B cell (primary cell): ENCODE results near the gene CDKAL1. TPM values are rescaled to one million over a fixed set of nuclear protein-coding genes. Genes with fewer than 3 reads are reported as not detected.
"Not testable (repeated sequence)": the region's sequence is repeated elsewhere in the genome, so short reads cannot be mapped to it uniquely, and the experiment has no call there.

ENCODE experiments used
- ATAC-seq: fragments of 200-7000 bp; cut with Tn5 transposase; one replicate; pipeline ENCODE4 v1.10.0; 2021; ENCODE audit warnings: low read depth, mild to moderate bottlenecking, moderate number of reproducible peaks, moderate library complexity
- CTCF ChIA-PET: fragments of 350-600 bp; sonication (Branson Sonifier 250); formaldehyde crosslinking; loops from one replicate; lab custom pipeline; 2021; ENCODE audit warnings: antibody characterized with exemption, inconsistent platforms; lab: Charles Lee
- POLR2A ChIA-PET: fragments of 350-600 bp; sonication (Branson Sonifier 250); formaldehyde crosslinking; loops from one replicate; lab custom pipeline; 2021; ENCODE audit warnings: antibody characterized with exemption; lab: Charles Lee
- DNase-seq: peaks from one replicate; pipeline ENCODE4 v3.0.0; 2013
- H2AFZ ChIP-seq: 2 replicates; pipeline ENCODE4 v1.6.1; 2012; ENCODE audit warnings: mild to moderate bottlenecking, low read depth, low read length; ENCODE audit not compliant: insufficient read depth, poor library complexity, severe bottlenecking
- H3K27ac ChIP-seq, 2 donors: 1 replicate in 1 of 2; 2 replicates in 1 of 2; pipeline ENCODE4 v1.5.1; 2012 to 2013; ENCODE audit warnings: low read length in 2 of 2, mild to moderate bottlenecking in 2 of 2, moderate library complexity in 1 of 2
- H3K27me3 ChIP-seq, 4 experiments: fragments of 200-600 bp in 1 of 4; sonication (generic) in 1 of 4; replicated peaks in 1 of 4; 1 replicate in 2 of 4; 2 replicates in 2 of 4; pipeline versions ENCODE4 v1.6.1 to v1.7.0; 2013 to 2016; ENCODE audit warnings: low read length in 3 of 4, mild to moderate bottlenecking in 2 of 4, mixed read lengths in 1 of 4, moderate library complexity in 1 of 4; ENCODE audit not compliant: insufficient read depth in 4 of 4, control insufficient read depth in 3 of 4; ENCODE audit errors: control extremely low read depth in 1 of 4
- H3K36me3 ChIP-seq, 2 experiments: replicated peaks in 1 of 2; 1 replicate in 1 of 2; 2 replicates in 1 of 2; pipeline versions ENCODE4 v1.6.1 to v1.7.1; 2013; ENCODE audit warnings: low read length in 1 of 2; ENCODE audit not compliant: insufficient read depth in 2 of 2, control insufficient read depth in 1 of 2; ENCODE audit errors: control extremely low read depth in 1 of 2, extremely low read depth in 1 of 2
- H3K4me1 ChIP-seq, 2 donors: fragments of 200-600 bp in 1 of 2; sonication (generic) in 1 of 2; 1 replicate in 1 of 2; 2 replicates in 1 of 2; pipeline versions ENCODE4 v1.5.1 to v1.6.1; 2013 to 2017; ENCODE audit warnings: low read length in 2 of 2; ENCODE audit not compliant: control insufficient read depth in 2 of 2, insufficient read depth in 2 of 2
- H3K4me2 ChIP-seq: replicated peaks from 2 replicates; pipeline ENCODE3; 2012; ENCODE audit warnings: mild to moderate bottlenecking, low read depth, low read length; ENCODE audit not compliant: poor library complexity, severe bottlenecking
- H3K4me3 ChIP-seq, 5 experiments: fragments of 200-600 bp in 1 of 5; sonication (generic) in 1 of 5; 1 replicate in 3 of 5; 2 replicates in 2 of 5; pipeline versions ENCODE4 v1.5.1 to v1.7.0; 2011 to 2016; ENCODE audit warnings: low read length in 4 of 5, mild to moderate bottlenecking in 4 of 5, low read depth in 2 of 5, control low read depth in 1 of 5, moderate library complexity in 1 of 5; ENCODE audit not compliant: insufficient read depth in 1 of 5; ENCODE audit errors: control extremely low read depth in 1 of 5, extremely low read depth in 1 of 5
- H3K79me2 ChIP-seq: fragments of 200-600 bp; sonication (generic); one replicate; pipeline ENCODE4 v1.6.0; 2016; ENCODE audit warnings: low read length; ENCODE audit not compliant: control insufficient read depth, insufficient read depth
- H3K9ac ChIP-seq: fragments of 200-600 bp; sonication (generic); 2 replicates; pipeline ENCODE4 v1.6.1; 2017; ENCODE audit warnings: mild to moderate bottlenecking, low read length, moderate library complexity
- H3K9me3 ChIP-seq, 3 donors: one replicate each; pipeline versions ENCODE4 v1.6.1 to v1.7.1; 2013; ENCODE audit warnings: low read length in 2 of 3; ENCODE audit not compliant: control insufficient read depth in 2 of 3, insufficient read depth in 1 of 3; ENCODE audit errors: control extremely low read depth in 1 of 3
- H4K20me1 ChIP-seq: 2 replicates; pipeline ENCODE4 v1.6.0; 2012; ENCODE audit warnings: mild to moderate bottlenecking, low read length; ENCODE audit not compliant: insufficient read depth, control insufficient read depth, poor library complexity, severe bottlenecking
- H3K27ac Mint-ChIP-seq: one replicate; pipeline ENCODE4 v1.8.0; 2021; ENCODE audit warnings: mixed read lengths
- H3K27me3 Mint-ChIP-seq: one replicate; pipeline ENCODE4 v1.8.0; 2021; ENCODE audit warnings: mixed read lengths
- H3K4me1 Mint-ChIP-seq: one replicate; pipeline ENCODE4 v1.8.0; 2021; ENCODE audit warnings: mixed read lengths
- H3K4me3 Mint-ChIP-seq: one replicate; pipeline ENCODE4 v1.8.0; 2021; ENCODE audit warnings: mixed read lengths
- H3K9me3 Mint-ChIP-seq: one replicate; pipeline ENCODE4 v1.8.0; 2022; ENCODE audit warnings: mixed read lengths; ENCODE audit not compliant: insufficient read depth
- CTCF ChIP-seq: fragments of 200-600 bp; IDR thresholded peaks from one replicate; pipeline ENCODE4 v1.8.0; 2022; ENCODE audit warnings: antibody characterized with exemption, mild to moderate bottlenecking
- EZH2 ChIP-seq: IDR thresholded peaks from 2 replicates; pipeline ENCODE4 v1.6.1; 2012; ENCODE audit warnings: borderline replicate concordance, low read depth, mild to moderate bottlenecking, moderate library complexity, low read length; ENCODE audit not compliant: insufficient read depth, poor library complexity, severe bottlenecking
- WGBS: methylation state at CpG from one replicate; pipeline ENCODE4 v1.1.5; 2013; ENCODE audit warnings: missing lambda C conversion rate; ENCODE audit not compliant: insufficient coverage; 5-methylcytosine and 5-hydroxymethylcytosine counted together
- intact Hi-C: fragments of 100-400 bp; cut with micrococcal nuclease; formaldehyde crosslinking; loops from one replicate; pipeline ENCODE4 v1.10.0; 2022
- polyA plus RNA-seq: library from polyadenylated mRNA; depleted of rRNA; stranded (reverse); fragments of >200 nt; gene quantifications from 2 replicates; pipeline ENCODE4 v1.2.3, GENCODE V29; 2012
- total RNA-seq, 2 donors: library from RNA; stranded (reverse); fragments of 120-200 nt in 1 of 2; gene quantifications; 1 replicate in 1 of 2; 2 replicates in 1 of 2; pipeline versions ENCODE4 v1.2.3 to v1.2.4, GENCODE V29; 2013 to 2022

The CDKAL1 gene
- total and polyA plus RNA-seq, 2 donors (not counting 1 experiment from before 2014, with no cell fraction given) = 6.1 to 33.3 TPM

GRCh38 chr6:20751293-20751935 lies 217.2 kb downstream of the CDKAL1 start:
- Histone ChIP-seq H3K27ac (no peak overlapping the region), H3K9me3 (peaks cover 0 to 6% (median 3%) of the 10 kb centered on the region in 3 donors), H3K4me2 (no peak overlapping the region), H3K36me3 (no peaks in the 10 kb centered on the region), H4K20me1 (no peaks in the 10 kb centered on the region), H3K27me3 (no peaks in the 10 kb centered on the region), H3K4me3 (no peak overlapping the region), H3K4me1 (no peaks in the 10 kb centered on the region), H2AFZ (no peak overlapping the region), H3K79me2 (peaks cover 3% of the 10 kb centered on the region), H3K9ac (no peak overlapping the region)
- no peak overlapping the region for H3K4me3 Mint-ChIP-seq
- POLR2A ChIA-PET = interaction anchor here (0.7 kb wide), 1 partner anchor 444 kb away, joined by 3 read pairs; no protein-coding TSS in a partner anchor
- no peaks in the 10 kb centered on the region for H3K27me3 Mint-ChIP-seq
- no peaks in the 10 kb centered on the region for H3K9me3 Mint-ChIP-seq
- DNase-seq = no peak
- peaks cover under 1% of the 10 kb centered on the region for H3K4me1 Mint-ChIP-seq
- CTCF ChIA-PET = no interaction called here
- TF ChIP-seq CTCF (no peak), EZH2 (no peak)
- no peak overlapping the region for H3K27ac Mint-ChIP-seq
- intact Hi-C loops = no loop called here
- no peak for ATAC-seq

DNA sequence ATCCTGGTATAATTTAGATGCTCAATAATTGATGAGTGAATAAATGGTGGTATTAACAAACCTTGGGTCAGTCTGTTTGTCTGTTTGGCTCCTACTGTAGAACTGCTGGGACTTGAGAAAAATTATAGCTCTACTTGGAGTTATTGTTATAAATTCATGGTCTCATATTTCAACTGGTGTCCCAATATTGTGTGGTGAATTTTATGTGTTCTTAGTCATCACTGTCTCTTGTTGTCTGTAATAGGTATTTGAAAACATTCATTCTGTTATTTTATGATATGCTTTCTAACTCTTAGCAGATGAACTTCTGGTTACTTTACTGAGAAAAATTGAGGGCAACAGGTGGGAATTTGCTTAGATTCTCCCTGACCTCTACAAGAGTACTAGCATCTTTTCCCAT lies 221.4 kb downstream of the CDKAL1 start:
- no peak overlapping the region for H2AFZ ChIP-seq
- DNase-seq = no peak
- ChIA-PET POLR2A (no interaction called here), CTCF (no interaction called here)
- H3K9ac ChIP-seq = no peak overlapping the region
- Mint-ChIP-seq H3K4me1 (peaks cover 2% of the 10 kb centered on the region), H3K27ac (no peak overlapping the region), H3K4me3 (no peak overlapping the region), H3K9me3 (no peaks in the 10 kb centered on the region), H3K27me3 (no peaks in the 10 kb centered on the region)
- H3K9me3 ChIP-seq = peaks cover 0 to 7% (median 3%) of the 10 kb centered on the region in 3 donors
- H3K4me3 ChIP-seq = no peak overlapping the region
- H3K79me2 ChIP-seq = no peaks in the 10 kb centered on the region
- no peak overlapping the region for H3K27ac ChIP-seq
- H4K20me1 ChIP-seq = no peaks in the 10 kb centered on the region
- no peak for ATAC-seq
- H3K27me3 ChIP-seq = no peaks in the 10 kb centered on the region
- no peaks in the 10 kb centered on the region for H3K4me1 ChIP-seq
- TF ChIP-seq CTCF = no peak
- TF ChIP-seq EZH2 = no peak
- peaks cover 0 to 2% of the 10 kb centered on the region in 2 experiments for H3K36me3 ChIP-seq
- intact Hi-C loops = no loop called here
- no peak overlapping the region for H3K4me2 ChIP-seq

DNA sequence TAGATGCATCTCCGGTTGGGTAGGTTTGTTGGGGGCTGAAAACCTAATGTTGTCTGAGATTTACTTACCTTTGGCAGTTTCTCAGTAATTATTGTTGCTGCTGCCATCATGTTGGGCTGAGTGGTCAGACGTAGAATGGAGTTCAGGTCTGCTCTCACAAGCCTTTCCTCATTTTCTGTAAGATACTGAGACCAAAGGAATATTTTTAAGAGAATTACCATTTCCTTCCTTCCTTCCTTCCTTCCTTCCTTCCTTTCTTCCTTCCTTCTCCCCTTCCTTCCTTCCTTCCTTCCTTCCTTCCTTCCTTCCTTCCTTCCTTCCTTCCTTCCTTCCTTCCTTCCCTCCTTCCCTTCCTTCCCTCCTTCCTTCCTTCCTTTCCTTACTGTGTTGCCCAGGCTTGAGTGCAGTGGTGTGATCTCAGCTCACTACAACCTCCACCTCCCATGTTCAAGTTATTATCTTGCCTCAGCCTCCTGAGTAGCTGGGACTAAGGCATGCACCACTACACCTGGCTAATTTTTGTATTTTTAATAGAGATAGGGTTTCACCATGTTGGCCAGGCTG lies 222.4 kb downstream of the CDKAL1 start:
- H3K9ac ChIP-seq, H3K79me2 ChIP-seq, H3K4me2 ChIP-seq, H3K27me3 ChIP-seq, CTCF ChIA-PET, ATAC-seq, H3K4me1 Mint-ChIP-seq, H3K4me3 ChIP-seq, H2AFZ ChIP-seq, H3K27ac Mint-ChIP-seq, H3K9me3 ChIP-seq, H3K27ac ChIP-seq, DNase-seq, POLR2A ChIA-PET, intact Hi-C loops, H3K4me3 Mint-ChIP-seq, H4K20me1 ChIP-seq, H3K9me3 Mint-ChIP-seq, H3K4me1 ChIP-seq, H3K27me3 Mint-ChIP-seq, H3K36me3 ChIP-seq: not testable (repeated sequence)
- WGBS = 100% methylated on average over 1 of the region's 2 CpGs
